HG02870 (cell line): ENCODE results near the gene FLRT3.

Source experiments
- ATAC-seq: cut with Tn5 transposase; IDR thresholded peaks from one replicate; pipeline ENCODE4 v1.9.1; 2021; ENCODE audit warnings: mild to moderate bottlenecking, moderate library complexity; ENCODE audit not compliant: unreplicated experiment

The FLRT3 gene

GRCh38 chr20:14331646-14332045 is 5.8 kb downstream of the FLRT3 start:
- ATAC-seq, result no peak

GRCh38 chr20:14319704-14320103 is 17.7 kb downstream of the FLRT3 start:
- no peak for ATAC-seq

GRCh38 chr20:14313341-14314020 is 23.9 kb downstream of the FLRT3 start:
- ATAC-seq, result no peak

- no peak for ATAC-seq
Measured at GRCh38 chr20:14312001-14312400, 25.4 kb downstream of the FLRT3 start.

- no peak for ATAC-seq
Measured at GRCh38 chr20:14310977-14311627, 26.3 kb downstream of the FLRT3 start.

- ATAC-seq, result no peak
Measured at GRCh38 chr20:14307956-14308355, 29.5 kb downstream of the FLRT3 start.

- no peak for ATAC-seq
Measured at GRCh38 chr20:14304472-14304871, 32.9 kb downstream of the FLRT3 start.

GRCh38 chr20:14303651-14304050 is 33.8 kb downstream of the FLRT3 start:
- ATAC-seq, result no peak

- no peak for ATAC-seq
Measured at GRCh38 chr20:14303106-14303505, 34.3 kb downstream of the FLRT3 start.

- ATAC-seq, result no peak
Measured at GRCh38 chr20:14299831-14300230, 37.6 kb downstream of the FLRT3 start.

GRCh38 chr20:14295770-14296309 is 41.6 kb downstream of the FLRT3 start:
- no peak for ATAC-seq

- ATAC-seq, result peak; percentile 76
Measured at GRCh38 chr20:14295238-14295637, 42.2 kb downstream of the FLRT3 start.

GRCh38 chr20:14291502-14291901 is 45.9 kb downstream of the FLRT3 start:
- no peak for ATAC-seq

- ATAC-seq, result no peak
Measured at GRCh38 chr20:14288341-14289330, 48.8 kb downstream of the FLRT3 start.

GRCh38 chr20:14284443-14284842 is 53.0 kb downstream of the FLRT3 start:
- ATAC-seq, result no peak

GRCh38 chr20:14282140-14282539 is 55.3 kb downstream of the FLRT3 start:
- no peak for ATAC-seq
